CD14-positive monocyte (primary cell): ENCODE measurements around the gene ASCC1. TPM values are rescaled to one million over a fixed set of nuclear protein-coding genes. Genes with fewer than 3 reads are reported as not detected.
"Not testable (repeated sequence)": the region's sequence is repeated elsewhere in the genome, so short reads cannot be mapped to it uniquely, and the experiment has no call there.

Experiments
- DNase-seq, 3 donors: peaks; one replicate each; pipeline ENCODE4 v3.0.0-alpha.2; 2011 to 2022
- H2AFZ ChIP-seq: 2 replicates; pipeline ENCODE4 v1.6.0; 2012; ENCODE audit warnings: mild to moderate bottlenecking, low read depth, low read length, inconsistent platforms; ENCODE audit not compliant: insufficient read depth, poor library complexity, severe bottlenecking
- H3K27ac ChIP-seq, 2 donors: 1 replicate in 1 of 2; 2 replicates in 1 of 2; pipeline ENCODE4 v1.5.1; 2012 to 2013; ENCODE audit warnings: low read length in 2 of 2, control low read depth in 1 of 2, inconsistent platforms in 1 of 2, low read depth in 1 of 2, mild to moderate bottlenecking in 1 of 2
- H3K27me3 ChIP-seq, 2 donors: one replicate each; pipeline versions ENCODE4 v1.6.0 to v1.6.1; 2011 to 2013; ENCODE audit warnings: low read length in 2 of 2; ENCODE audit not compliant: control insufficient read depth in 2 of 2, insufficient read depth in 2 of 2
- H3K36me3 ChIP-seq, 2 donors: replicated peaks in 1 of 2; 1 replicate in 1 of 2; 2 replicates in 1 of 2; pipeline versions ENCODE4 v1.5.1 to v1.6.1; 2012 to 2013; ENCODE audit warnings: low read length in 2 of 2, control low read depth in 1 of 2, inconsistent platforms in 1 of 2, mild to moderate bottlenecking in 1 of 2; ENCODE audit not compliant: insufficient read depth in 2 of 2, control insufficient read depth in 1 of 2
- H3K4me1 ChIP-seq, 2 donors: 1 replicate in 1 of 2; 2 replicates in 1 of 2; pipeline versions ENCODE4 v1.5.1 to v1.6.1; 2012 to 2013; ENCODE audit warnings: low read length in 2 of 2, control low read depth in 1 of 2, inconsistent platforms in 1 of 2, mild to moderate bottlenecking in 1 of 2, moderate library complexity in 1 of 2; ENCODE audit not compliant: insufficient read depth in 2 of 2, control insufficient read depth in 1 of 2
- H3K4me2 ChIP-seq: replicated peaks from 2 replicates; pipeline ENCODE3; 2012; ENCODE audit warnings: low read length, moderate library complexity, mild to moderate bottlenecking; ENCODE audit not compliant: poor library complexity, severe bottlenecking; ENCODE audit errors: extremely low read depth
- H3K4me3 ChIP-seq, 3 experiments: fragments of 200-600 bp in 1 of 3; sonication (generic) in 1 of 3; replicated peaks in 1 of 3; 1 replicate in 2 of 3; 2 replicates in 1 of 3; pipeline ENCODE4 v1.5.1; 2011 to 2013; ENCODE audit warnings: low read length in 3 of 3, mild to moderate bottlenecking in 3 of 3, control low read depth in 2 of 3, low read depth in 2 of 3, inconsistent platforms in 1 of 3, moderate library complexity in 1 of 3
- H3K79me2 ChIP-seq: 2 replicates; pipeline ENCODE4 v1.6.0; 2012; ENCODE audit warnings: mild to moderate bottlenecking, control low read depth, inconsistent platforms, low read length, moderate library complexity; ENCODE audit not compliant: insufficient read depth
- H3K9ac ChIP-seq: 2 replicates; pipeline ENCODE4 v1.6.0; 2017; ENCODE audit warnings: low read length, mild to moderate bottlenecking; ENCODE audit not compliant: insufficient read depth, poor library complexity, severe bottlenecking
- H3K9me3 ChIP-seq, 2 donors: replicated peaks in 1 of 2; 1 replicate in 1 of 2; 2 replicates in 1 of 2; pipeline versions ENCODE4 v1.5.1 to v1.6.1; 2012 to 2013; ENCODE audit warnings: low read length in 2 of 2, control low read depth in 1 of 2; ENCODE audit not compliant: control insufficient read depth in 1 of 2, insufficient read depth in 1 of 2
- H4K20me1 ChIP-seq: 2 replicates; pipeline ENCODE4 v1.6.0; 2012; ENCODE audit warnings: mild to moderate bottlenecking, low read length, control low read depth, moderate library complexity; ENCODE audit not compliant: insufficient read depth
- H3K27ac Mint-ChIP-seq, 7 donors: one replicate each; pipeline ENCODE4 v1.8.0; 2020; ENCODE audit warnings: mild to moderate bottlenecking in 7 of 7, mixed read lengths in 7 of 7, moderate library complexity in 6 of 7, inconsistent platforms in 2 of 7
- H3K27me3 Mint-ChIP-seq, 3 donors: one replicate each; pipeline ENCODE4 v1.8.0; 2021 to 2022; ENCODE audit warnings: low read depth in 3 of 3, mild to moderate bottlenecking in 3 of 3, mixed read lengths in 3 of 3, moderate library complexity in 3 of 3, inconsistent platforms in 1 of 3
- H3K36me3 Mint-ChIP-seq, 2 donors: one replicate each; pipeline ENCODE4 v1.8.0; 2020; ENCODE audit warnings: mixed read lengths in 2 of 2, inconsistent platforms in 1 of 2, mild to moderate bottlenecking in 1 of 2
- H3K4me1 Mint-ChIP-seq: one replicate; pipeline ENCODE4 v1.8.0; 2020; ENCODE audit warnings: mild to moderate bottlenecking, mixed read lengths
- H3K4me3 Mint-ChIP-seq, 2 donors: one replicate each; pipeline ENCODE4 v1.8.0; 2020; ENCODE audit warnings: mild to moderate bottlenecking in 2 of 2, mixed read lengths in 2 of 2, moderate library complexity in 1 of 2
- H3K9me3 Mint-ChIP-seq, 7 donors: one replicate each; pipeline ENCODE4 v1.8.0; 2020 to 2022; ENCODE audit warnings: mixed read lengths in 7 of 7, mild to moderate bottlenecking in 6 of 7, moderate library complexity in 6 of 7, inconsistent platforms in 2 of 7
- CTCF ChIP-seq: fragments of 200-600 bp; IDR thresholded peaks from one replicate; pipeline ENCODE4 v1.8.0; 2022; ENCODE audit warnings: antibody characterized with exemption, mild to moderate bottlenecking
- WGBS: methylation state at CpG from one replicate; pipeline ENCODE4 v1.1.5; 2013; ENCODE audit warnings: missing lambda C conversion rate; ENCODE audit not compliant: insufficient coverage; 5-methylcytosine and 5-hydroxymethylcytosine counted together
- intact Hi-C, 2 donors: fragments of 100-400 bp; cut with micrococcal nuclease; formaldehyde crosslinking; loops; one replicate each; pipeline versions ENCODE4 v1.15.0 to v1.15.1; 2023
- polyA plus RNA-seq, 3 donors: library from polyadenylated mRNA; depleted of rRNA in 1 of 3; unstranded in 2 of 3; stranded (reverse) in 1 of 3; fragments of 300-500 nt in 2 of 3; fragments of >200 nt in 1 of 3; fragmentation: Illumina TruSeq in 2 of 3; gene quantifications; 1 replicate in 2 of 3; 2 replicates in 1 of 3; pipeline ENCODE4 v1.2.3, GENCODE V29; 2012 to 2021

The ASCC1 gene
- polyA plus RNA-seq, 3 donors = 8.2 to 20.9 (median 17.9) TPM

- Mint-ChIP-seq H3K27ac (peak overlapping the region in 5 of 7 donors; percentile 38 to 80 (median 53)), H3K4me3 (no peak overlapping the region), H3K4me1 (peaks cover 40% of the 10 kb centered on the region), H3K9me3 (no peaks in the 10 kb centered on the region), H3K36me3 (peaks cover 8 to 17% of the 10 kb centered on the region in 2 donors), H3K27me3 (peaks cover 0 to 3% (median 0%) of the 10 kb centered on the region in 3 donors)
- H3K36me3 ChIP-seq = peaks cover 10 to 13% of the 10 kb centered on the region in 2 donors
- H3K4me3 ChIP-seq = no peak overlapping the region
- no peak for TF ChIP-seq CTCF
- peak overlapping the region; percentile 33 for H3K4me2 ChIP-seq
- H3K9me3 ChIP-seq = no peaks in the 10 kb centered on the region
- H3K4me1 ChIP-seq = peaks cover 47 to 56% of the 10 kb centered on the region in 2 donors
- 50% methylated on average over 2 of the region's 2 CpGs for WGBS
- H3K27ac ChIP-seq = peak overlapping the region in 1 of 2 donors; percentile 63
- H3K9ac ChIP-seq = no peak overlapping the region
- peaks cover 69% of the 10 kb centered on the region for H3K79me2 ChIP-seq
- H3K27me3 ChIP-seq = no peaks in the 10 kb centered on the region
- H4K20me1 ChIP-seq = peaks cover 9% of the 10 kb centered on the region
- intact Hi-C loops = loop anchor here in 1 of 2 donors (5.0 kb wide), 3 partner anchors 39 to 119 kb away; partner anchors contain the start of gene DDIT4
- DNase-seq = no peak
- H2AFZ ChIP-seq = no peak overlapping the region
Measured at GRCh38 chr10:72218726-72219125, 2.6 kb upstream of the ASCC1 start.

GRCh38 chr10:72218325-72218724, 2.2 kb upstream of the ASCC1 start:
- Mint-ChIP-seq H3K9me3 (no peaks in the 10 kb centered on the region), H3K36me3 (peaks cover 8 to 17% of the 10 kb centered on the region in 2 donors), H3K27me3 (peaks cover 0 to 3% (median 0%) of the 10 kb centered on the region in 3 donors), H3K4me1 (peaks cover 36% of the 10 kb centered on the region), H3K4me3 (no peak overlapping the region), H3K27ac (peak overlapping the region in 4 of 7 donors; percentile 12 to 80 (median 66))
- peak in 2 of 3 donors; percentile 51 to 59 for DNase-seq
- H3K9me3 ChIP-seq = no peaks in the 10 kb centered on the region
- peaks cover 10 to 13% of the 10 kb centered on the region in 2 donors for H3K36me3 ChIP-seq
- H2AFZ ChIP-seq = no peak overlapping the region
- H3K27ac ChIP-seq = peak overlapping the region in 1 of 2 donors; percentile 63
- H3K4me2 ChIP-seq = peak overlapping the region; percentile 33
- no peak overlapping the region for H3K4me3 ChIP-seq
- no CpG with 5 or more reads among the region's 1 CpG for WGBS
- no peak for TF ChIP-seq CTCF
- H3K79me2 ChIP-seq = peaks cover 73% of the 10 kb centered on the region
- peaks cover 43 to 52% of the 10 kb centered on the region in 2 donors for H3K4me1 ChIP-seq
- no peak overlapping the region for H3K9ac ChIP-seq
- H4K20me1 ChIP-seq = peaks cover 9% of the 10 kb centered on the region
- H3K27me3 ChIP-seq = no peaks in the 10 kb centered on the region
- intact Hi-C loops = loop anchor here in 1 of 2 donors (5.0 kb wide), 3 partner anchors 39 to 119 kb away; partner anchors contain the start of gene DDIT4

- Mint-ChIP-seq H3K4me1 (peaks cover 11% of the 10 kb centered on the region), H3K36me3 (peaks cover 31 to 48% of the 10 kb centered on the region in 2 donors)
- H4K20me1 ChIP-seq, H3K27me3 ChIP-seq, H3K9me3 Mint-ChIP-seq, H3K4me2 ChIP-seq, H3K4me3 ChIP-seq, H2AFZ ChIP-seq, H3K9me3 ChIP-seq, intact Hi-C loops, H3K4me3 Mint-ChIP-seq, H3K27me3 Mint-ChIP-seq, H3K27ac Mint-ChIP-seq, H3K27ac ChIP-seq, DNase-seq, H3K9ac ChIP-seq: not testable (repeated sequence)
- H3K4me1 ChIP-seq = peaks cover 11 to 15% of the 10 kb centered on the region in 2 donors
- WGBS = no CpG with 5 or more reads among the region's 2 CpGs
- H3K79me2 ChIP-seq = peaks cover 25% of the 10 kb centered on the region
- peaks cover 29 to 40% of the 10 kb centered on the region in 2 donors for H3K36me3 ChIP-seq
Measured at GRCh38 chr10:72211832-72212231, 4.2 kb downstream of the ASCC1 start.
